ENCODE measurements around the gene RXRA.
"Not testable (repeated sequence)": the region's sequence is repeated elsewhere in the genome, so short reads cannot be mapped to it uniquely, and the experiment has no call there.

RXRA gene

DNA sequence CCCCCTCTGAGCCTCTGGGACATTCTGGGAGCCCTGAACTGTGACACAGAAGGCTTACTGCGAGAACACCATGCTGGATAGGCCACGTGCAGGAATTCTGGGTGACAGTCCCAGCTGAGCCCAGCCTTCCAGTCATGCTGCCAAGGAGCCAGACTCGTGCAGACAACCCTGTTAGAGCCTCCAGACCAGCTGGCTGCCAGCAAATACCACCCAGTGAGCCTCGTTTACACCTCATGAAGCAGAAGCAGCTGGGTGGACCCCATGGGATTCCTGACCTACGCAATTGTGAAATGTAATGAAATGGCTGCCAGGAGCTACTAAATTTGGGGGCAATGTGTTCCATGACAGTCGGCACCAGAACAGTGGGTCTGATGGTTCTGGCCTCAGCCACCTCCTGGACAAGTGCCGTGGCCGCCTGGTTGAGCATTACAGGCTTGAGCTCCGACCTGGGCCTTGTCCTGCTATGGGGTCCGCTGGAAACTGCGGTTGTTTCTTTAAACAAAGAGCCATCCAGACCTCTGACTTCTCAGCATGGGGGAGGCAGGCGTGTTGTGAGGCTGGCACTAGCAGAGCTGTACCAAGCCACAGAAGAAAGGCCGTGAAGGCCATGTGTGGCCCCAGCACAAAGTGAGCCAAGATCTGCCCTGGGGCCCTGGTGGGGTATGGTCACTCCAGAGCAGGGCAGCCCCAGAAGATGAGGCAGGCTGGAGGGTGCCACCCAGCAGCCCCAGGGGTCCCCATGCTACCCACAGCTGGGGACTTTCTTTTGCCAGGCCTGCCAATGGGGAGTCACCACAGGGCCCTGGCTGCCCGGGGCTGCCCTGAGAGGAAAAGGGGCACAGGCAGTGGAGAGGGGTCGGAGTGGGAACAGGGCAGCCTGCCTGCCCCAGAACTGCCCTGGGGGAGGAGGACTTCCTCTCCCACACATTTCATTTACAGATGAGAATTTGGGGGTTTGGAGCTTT is 19.3 kb upstream of the RXRA start:
- Histone ChIP-seq H3K9ac (ENCODE audit: low read length) (no peak overlapping the region), H3K9me3 (ENCODE audit: insufficient read depth, low read length) (no peaks in the 10 kb centered on the region), H3K4me2 (ENCODE audit: low read depth, low read length, poor library complexity, severe bottlenecking) (no peak overlapping the region), H3K27me3 (ENCODE audit: low read length) (no peaks in the 10 kb centered on the region), H2AFZ (ENCODE audit: low read depth, low read length, severe bottlenecking) (no peak overlapping the region), H3K36me3 (ENCODE audit: low read length) (no peaks in the 10 kb centered on the region), H3K27ac (ENCODE audit: low read depth, low read length) (no peak overlapping the region), H4K20me1 (ENCODE audit: low read depth, low read length) (no peaks in the 10 kb centered on the region), H3F3A (ENCODE audit: insufficient read depth) (no peaks in the 10 kb centered on the region), H3K4me3 (ENCODE audit: insufficient read depth, low read length, poor library complexity, severe bottlenecking) (no peak overlapping the region), H3K9me2 (replicated peaks; ENCODE audit: insufficient read depth, low read length) (no peaks in the 10 kb centered on the region), H3K79me2 (ENCODE audit: insufficient read depth, low read length) (no peaks in the 10 kb centered on the region)
- TF ChIP-seq EZH2phosphoT487 (conservative IDR thresholded peaks at IDR 0.05; ENCODE audit: low read length), result no peak
- TF ChIP-seq, protein P1, sequence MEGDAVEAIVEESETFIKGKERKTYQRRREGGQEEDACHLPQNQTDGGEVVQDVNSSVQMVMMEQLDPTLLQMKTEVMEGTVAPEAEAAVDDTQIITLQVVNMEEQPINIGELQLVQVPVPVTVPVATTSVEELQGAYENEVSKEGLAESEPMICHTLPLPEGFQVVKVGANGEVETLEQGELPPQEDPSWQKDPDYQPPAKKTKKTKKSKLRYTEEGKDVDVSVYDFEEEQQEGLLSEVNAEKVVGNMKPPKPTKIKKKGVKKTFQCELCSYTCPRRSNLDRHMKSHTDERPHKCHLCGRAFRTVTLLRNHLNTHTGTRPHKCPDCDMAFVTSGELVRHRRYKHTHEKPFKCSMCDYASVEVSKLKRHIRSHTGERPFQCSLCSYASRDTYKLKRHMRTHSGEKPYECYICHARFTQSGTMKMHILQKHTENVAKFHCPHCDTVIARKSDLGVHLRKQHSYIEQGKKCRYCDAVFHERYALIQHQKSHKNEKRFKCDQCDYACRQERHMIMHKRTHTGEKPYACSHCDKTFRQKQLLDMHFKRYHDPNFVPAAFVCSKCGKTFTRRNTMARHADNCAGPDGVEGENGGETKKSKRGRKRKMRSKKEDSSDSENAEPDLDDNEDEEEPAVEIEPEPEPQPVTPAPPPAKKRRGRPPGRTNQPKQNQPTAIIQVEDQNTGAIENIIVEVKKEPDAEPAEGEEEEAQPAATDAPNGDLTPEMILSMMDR (IDR thresholded peaks at IDR 0.05; ENCODE audit: insufficient read depth, low read length, poor library complexity, severe bottlenecking), result no peak

DNA sequence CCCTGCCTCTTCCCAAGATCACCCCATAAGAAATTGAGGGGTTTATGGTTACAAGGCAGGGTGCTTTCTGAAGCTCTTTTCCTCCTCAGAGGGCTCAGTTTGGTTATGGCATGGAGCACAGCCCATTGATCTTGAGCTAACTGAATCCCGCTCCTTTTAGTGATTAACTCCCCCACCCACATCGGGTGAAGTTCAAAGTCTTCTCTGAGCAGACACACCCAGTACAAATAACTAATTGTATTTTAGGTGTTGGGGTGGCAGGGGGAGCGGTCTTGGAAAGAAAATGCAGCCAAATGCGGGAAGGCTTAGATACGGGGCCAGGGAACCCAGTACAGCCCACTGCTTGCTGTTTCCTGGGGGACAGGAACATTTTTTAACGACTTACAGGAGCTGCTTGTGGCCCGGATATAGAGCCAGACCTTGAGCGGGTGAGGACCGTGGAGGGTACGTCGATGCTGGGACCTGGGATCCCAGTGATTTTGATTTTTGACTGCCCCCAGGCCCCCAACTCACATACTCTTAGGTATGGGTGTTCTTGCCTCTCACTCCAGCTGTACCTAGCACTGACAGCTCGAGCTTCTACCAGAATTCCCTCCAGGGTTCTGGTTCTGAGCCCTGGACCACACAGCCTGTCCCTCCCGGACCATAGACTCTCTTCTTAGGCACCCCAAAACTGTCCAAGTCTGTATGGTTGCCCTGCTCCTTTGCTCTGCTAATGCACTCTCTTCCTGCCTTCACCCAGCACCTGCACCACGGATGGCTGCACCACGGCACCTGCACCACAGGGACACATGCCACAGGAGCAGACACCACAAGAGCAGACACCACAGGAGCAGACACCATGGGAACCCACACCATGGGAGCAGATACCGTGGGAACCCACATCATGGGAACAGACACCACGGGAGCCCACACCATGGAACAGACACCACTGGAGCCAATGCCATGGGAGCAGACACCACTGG is 18.3 kb upstream of the RXRA start:
- TF ChIP-seq EZH2phosphoT487 (conservative IDR thresholded peaks at IDR 0.05; ENCODE audit: low read length), result no peak
- TF ChIP-seq, protein P1 (IDR thresholded peaks at IDR 0.05; ENCODE audit: insufficient read depth, low read length, poor library complexity, severe bottlenecking), result no peak
- H3K4me3 ChIP-seq (ENCODE audit: insufficient read depth, low read length, poor library complexity, severe bottlenecking), result no peak overlapping the region
- no peaks in the 10 kb centered on the region for H4K20me1 ChIP-seq (ENCODE audit: low read depth, low read length)
- no peaks in the 10 kb centered on the region for H3K79me2 ChIP-seq (ENCODE audit: insufficient read depth, low read length)
- H3K9ac ChIP-seq (ENCODE audit: low read length), result no peak overlapping the region
- no peak overlapping the region for H3K4me2 ChIP-seq (ENCODE audit: low read depth, low read length, poor library complexity, severe bottlenecking)
- H3F3A ChIP-seq (ENCODE audit: insufficient read depth), result no peaks in the 10 kb centered on the region
- H2AFZ ChIP-seq (ENCODE audit: low read depth, low read length, severe bottlenecking), result no peak overlapping the region
- no peaks in the 10 kb centered on the region for H3K36me3 ChIP-seq (ENCODE audit: low read length)
- H3K9me2 ChIP-seq (replicated peaks; ENCODE audit: insufficient read depth, low read length), result no peaks in the 10 kb centered on the region
- H3K27ac ChIP-seq (ENCODE audit: low read depth, low read length), result no peak overlapping the region
- no peaks in the 10 kb centered on the region for H3K27me3 ChIP-seq (ENCODE audit: low read length)
- H3K9me3 ChIP-seq (ENCODE audit: insufficient read depth, low read length), result no peaks in the 10 kb centered on the region

DNA sequence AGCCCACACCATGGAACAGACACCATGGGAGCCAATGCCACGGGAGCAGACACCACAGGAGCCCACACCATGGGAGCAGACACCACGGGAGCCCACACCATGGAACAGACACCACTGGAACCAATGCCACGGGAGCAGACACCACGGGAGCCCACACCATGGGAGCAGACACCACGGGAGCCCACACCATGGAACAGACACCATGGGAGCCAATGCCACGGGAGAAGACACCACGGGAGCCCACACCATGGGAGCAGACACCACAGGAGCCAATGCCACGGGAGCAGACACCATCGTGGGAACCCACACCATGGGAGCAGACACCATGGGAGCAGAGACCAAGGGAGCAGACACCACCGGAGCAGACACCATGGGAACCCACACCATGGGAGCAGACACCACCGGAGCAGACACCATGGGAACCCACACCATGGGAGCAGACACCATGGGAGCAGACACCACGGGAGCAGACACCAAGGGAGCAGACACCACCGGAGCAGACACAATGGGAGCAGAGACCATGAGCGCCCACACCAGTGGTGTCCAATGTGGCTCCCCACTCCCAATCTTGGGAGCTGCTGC is 17.5 kb upstream of the RXRA start:
- H3K4me3 ChIP-seq (ENCODE audit: insufficient read depth, low read length, poor library complexity, severe bottlenecking); H3K9me2 ChIP-seq (replicated peaks; ENCODE audit: insufficient read depth, low read length); H2AFZ ChIP-seq (ENCODE audit: low read depth, low read length, severe bottlenecking); H3K4me2 ChIP-seq (ENCODE audit: low read depth, low read length, poor library complexity, severe bottlenecking); H3K9ac ChIP-seq (ENCODE audit: low read length); H3K36me3 ChIP-seq (ENCODE audit: low read length); H3K27ac ChIP-seq (ENCODE audit: low read depth, low read length); H3F3A ChIP-seq (ENCODE audit: insufficient read depth); H3K27me3 ChIP-seq (ENCODE audit: low read length); H3K9me3 ChIP-seq (ENCODE audit: insufficient read depth, low read length); H3K79me2 ChIP-seq (ENCODE audit: insufficient read depth, low read length); H4K20me1 ChIP-seq (ENCODE audit: low read depth, low read length): not testable (repeated sequence)

Measured in SU-DHL-6 (cell line).